ENCODE data around the gene BMPER. TPM values are rescaled to one million over a fixed set of nuclear protein-coding genes. Genes with fewer than 3 reads are reported as not detected.

Gene BMPER
- total and polyA plus RNA-seq, 8 donors = 1.9 to 9.5 (median 4.6) TPM; not detected in 1

- Histone ChIP-seq H3K4me3 (no peak overlapping the region), H3K4me1 (no peaks in the 10 kb centered on the region), H3K9me3 (peaks cover 0 to 21% (median 9%) of the 10 kb centered on the region in 4 donors), H3K27me3 (no peaks in the 10 kb centered on the region), H3K27ac (no peak overlapping the region), H3K36me3 (no peaks in the 10 kb centered on the region)
- TF ChIP-seq POLR2AphosphoS5 (IDR thresholded peaks at IDR 0.05) = no peak
- no peak for TF ChIP-seq POLR2A (IDR thresholded peaks at IDR 0.05)
- no peak for TF ChIP-seq CTCF (IDR thresholded peaks at IDR 0.05)
- TF ChIP-seq EP300 (IDR thresholded peaks at IDR 0.05) = no peak
- intact Hi-C loops (cut with DNase I; ENCODE audit: low total_unique reads) = no loop called here
- DNase-seq = no peak
- 53 to 78% (median 68%) methylated on average over 2 of the region's 2 CpGs for WGBS, 5 donors
Measured at GRCh38 chr7:34123316-34123715, 218.0 kb downstream of the BMPER start.

DNA sequence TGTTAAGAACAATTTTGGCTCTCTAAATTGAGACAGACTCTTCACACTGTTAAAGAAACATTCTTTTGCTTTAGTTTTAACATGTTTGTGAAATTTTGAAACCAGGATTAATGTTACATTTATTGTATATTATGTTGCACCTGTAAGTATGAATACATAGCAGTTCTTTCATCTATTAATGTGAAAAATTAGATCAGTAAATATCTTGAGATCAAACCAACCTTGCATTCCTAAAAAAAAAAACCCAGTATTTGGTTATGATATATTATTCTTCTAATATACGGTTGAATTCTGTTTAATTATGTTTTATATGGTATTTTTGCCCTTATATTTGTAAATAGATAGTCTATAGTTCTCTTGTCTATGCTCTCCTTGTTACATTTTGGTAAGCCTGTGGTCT, 219.4 kb downstream of the BMPER start:
- H3K27me3 ChIP-seq = no peaks in the 10 kb centered on the region
- WGBS, 5 donors = 0 to 77% (median 46%) methylated on average over 1 of the region's 1 CpG
- TF ChIP-seq CTCF (IDR thresholded peaks at IDR 0.05) = no peak
- no peak for TF ChIP-seq POLR2AphosphoS5 (IDR thresholded peaks at IDR 0.05)
- no peak for TF ChIP-seq POLR2A (IDR thresholded peaks at IDR 0.05)
- TF ChIP-seq EP300 (IDR thresholded peaks at IDR 0.05) = no peak

GRCh38 chr7:34128762-34129161, 223.4 kb downstream of the BMPER start:
- H3K4me3 ChIP-seq = no peak overlapping the region
- no peaks in the 10 kb centered on the region for H3K36me3 ChIP-seq
- TF ChIP-seq EP300 (IDR thresholded peaks at IDR 0.05) = no peak
- H3K27ac ChIP-seq = no peak overlapping the region
- peaks cover 0 to 21% (median 7%) of the 10 kb centered on the region in 4 donors for H3K9me3 ChIP-seq
- H3K27me3 ChIP-seq = no peaks in the 10 kb centered on the region
- peaks cover 0 to 14% (median 0%) of the 10 kb centered on the region in 4 donors for H3K4me1 ChIP-seq
- intact Hi-C loops (cut with DNase I; ENCODE audit: low total_unique reads) = no loop called here
- 81 to 85% (median 84%) methylated on average over 5 of the region's 5 CpGs for WGBS, 5 donors
- no peak for DNase-seq

More for the DNA sequence above, 219.4 kb downstream of the BMPER start:
- intact Hi-C loops (cut with DNase I; ENCODE audit: low total_unique reads) = no loop called here
- Histone ChIP-seq H3K4me3 (no peak overlapping the region), H3K4me1 (no peaks in the 10 kb centered on the region), H3K27ac (no peak overlapping the region), H3K36me3 (no peaks in the 10 kb centered on the region), H3K9me3 (peaks cover 0 to 21% (median 9%) of the 10 kb centered on the region in 4 donors)
- no peak for DNase-seq

DNA sequence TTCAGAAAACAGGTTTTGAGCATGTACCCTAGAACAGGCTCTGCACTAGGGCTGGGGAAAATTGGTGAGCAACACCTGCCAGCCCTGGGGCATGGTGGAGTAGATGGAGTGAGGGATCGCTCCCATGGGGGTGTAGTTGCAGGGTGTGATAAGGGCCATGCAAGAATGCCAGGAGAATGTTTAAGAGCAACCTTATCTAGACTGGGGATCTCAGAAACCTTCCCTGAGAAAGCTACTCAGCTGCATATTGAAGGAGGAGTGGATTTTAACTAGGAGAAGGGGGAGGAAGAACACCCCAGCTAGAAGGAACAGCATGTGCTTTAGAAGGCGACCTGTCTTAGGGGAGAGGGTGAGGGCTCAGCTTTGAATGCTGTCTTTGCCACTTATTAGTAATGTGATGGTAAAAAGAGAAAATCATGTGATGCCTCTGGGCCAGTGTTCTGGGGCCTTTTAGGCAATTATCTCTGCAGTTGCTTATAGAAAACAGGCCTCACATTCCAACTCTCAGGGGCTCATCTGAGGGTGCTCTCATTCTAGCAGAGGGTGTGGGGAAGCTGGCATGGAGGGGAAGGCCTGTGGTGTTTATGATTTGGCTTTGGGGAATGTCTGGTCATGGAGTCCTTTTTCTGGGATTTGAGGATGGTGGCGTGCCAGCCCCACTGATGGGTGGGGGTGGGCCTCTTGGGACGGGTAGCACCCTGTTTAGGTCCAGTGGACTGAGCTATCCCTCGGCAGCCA, 225.4 kb downstream of the BMPER start:
- TF ChIP-seq POLR2AphosphoS5 (IDR thresholded peaks at IDR 0.05) (no peak), EP300 (IDR thresholded peaks at IDR 0.05) (no peak), CTCF (IDR thresholded peaks at IDR 0.05) (no peak), POLR2A (IDR thresholded peaks at IDR 0.05) (no peak)
- 72 to 78% (median 74%) methylated on average over 5 of the region's 5 CpGs for WGBS, 5 donors
- intact Hi-C loops (cut with DNase I; ENCODE audit: low total_unique reads) = no loop called here
- no peaks in the 10 kb centered on the region for H3K36me3 ChIP-seq
- no peak overlapping the region for H3K27ac ChIP-seq
- H3K4me3 ChIP-seq = no peak overlapping the region
- no peak for DNase-seq
- H3K9me3 ChIP-seq = peaks cover 0 to 5% (median 2%) of the 10 kb centered on the region in 4 donors
- H3K4me1 ChIP-seq = peaks cover 0 to 22% (median 3%) of the 10 kb centered on the region in 4 donors
- H3K27me3 ChIP-seq = no peaks in the 10 kb centered on the region

DNA sequence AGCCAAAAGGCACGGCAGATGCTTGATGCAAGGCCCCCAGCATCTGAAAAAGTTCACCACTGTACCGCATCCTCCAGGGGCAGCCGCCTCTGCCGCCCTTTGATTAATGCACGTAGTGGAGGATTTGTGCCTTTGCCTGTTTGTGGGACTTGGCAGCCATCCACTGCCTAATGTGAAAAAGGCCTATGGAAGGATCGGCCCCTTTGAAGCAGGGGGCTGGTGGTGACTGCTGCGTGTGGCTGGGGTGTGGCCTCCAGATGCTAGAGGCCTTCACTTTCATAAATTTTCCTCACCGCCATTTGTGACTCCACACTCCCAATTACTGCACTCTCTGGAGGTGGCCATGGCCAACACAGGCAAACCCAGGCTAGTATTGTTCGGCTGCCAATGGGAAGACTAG, 226.0 kb downstream of the BMPER start:
- Histone ChIP-seq H3K27me3 (no peaks in the 10 kb centered on the region), H3K27ac (no peak overlapping the region), H3K4me1 (peaks cover 0 to 26% (median 3%) of the 10 kb centered on the region in 4 donors), H3K36me3 (no peaks in the 10 kb centered on the region), H3K9me3 (no peaks in the 10 kb centered on the region), H3K4me3 (no peak overlapping the region)
- TF ChIP-seq CTCF (IDR thresholded peaks at IDR 0.05) (no peak), POLR2AphosphoS5 (IDR thresholded peaks at IDR 0.05) (no peak), EP300 (IDR thresholded peaks at IDR 0.05) (no peak), POLR2A (IDR thresholded peaks at IDR 0.05) (no peak)
- intact Hi-C loops (cut with DNase I; ENCODE audit: low total_unique reads) = no loop called here
- WGBS, 5 donors = 64 to 79% (median 74%) methylated on average over 8 to 9 of the region's 9 CpGs
- peak in 1 of 2 donors; percentile 33 for DNase-seq

Data from stomach (tissue), 9 donors.